IPS-NIHi11 (cell line): ENCODE data around the gene NCLN.
"Not testable (repeated sequence)": the region's sequence is repeated elsewhere in the genome, so short reads cannot be mapped to it uniquely, and the experiment has no call there.

Source experiments
- DNase-seq: peaks from one replicate; pipeline ENCODE4 v3.0.0; 2012; ENCODE audit warnings: mixed read lengths, low spot score

Gene NCLN

GRCh38 chr19:3198901-3199700 is 13.4 kb downstream of the NCLN start:
- DNase-seq: no peak

DNA sequence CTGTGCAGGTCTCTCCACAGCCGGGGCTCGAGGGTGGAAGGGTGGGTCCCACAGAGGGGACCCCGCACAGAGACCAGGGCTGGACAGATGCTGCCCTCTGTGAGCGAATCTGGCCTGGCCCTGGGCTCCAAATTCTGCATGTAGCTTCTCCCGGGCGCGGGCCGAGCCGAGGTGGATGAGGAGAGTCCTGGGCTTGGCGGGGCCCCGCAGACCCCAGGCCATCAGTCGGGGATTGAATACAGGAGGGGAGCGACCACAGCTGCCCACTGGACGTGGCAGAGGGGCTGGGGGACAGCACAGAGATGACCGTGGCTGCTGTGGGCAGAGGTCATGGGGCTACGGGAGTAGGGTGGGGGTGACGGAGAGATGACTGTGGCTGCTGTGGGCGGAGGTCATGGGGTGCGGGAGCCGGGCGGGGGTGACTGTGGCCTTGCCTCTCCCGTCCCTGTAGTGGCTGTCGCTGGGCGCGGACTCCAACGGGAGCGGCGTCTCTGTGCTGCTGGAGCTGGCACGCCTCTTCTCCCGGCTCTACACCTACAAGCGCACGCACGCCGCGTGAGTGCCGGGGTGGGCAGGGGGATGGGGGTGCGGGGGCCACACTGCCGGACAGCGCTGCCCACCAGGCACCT is 15.5 kb downstream of the NCLN start:
- DNase-seq: no peak

DNA sequence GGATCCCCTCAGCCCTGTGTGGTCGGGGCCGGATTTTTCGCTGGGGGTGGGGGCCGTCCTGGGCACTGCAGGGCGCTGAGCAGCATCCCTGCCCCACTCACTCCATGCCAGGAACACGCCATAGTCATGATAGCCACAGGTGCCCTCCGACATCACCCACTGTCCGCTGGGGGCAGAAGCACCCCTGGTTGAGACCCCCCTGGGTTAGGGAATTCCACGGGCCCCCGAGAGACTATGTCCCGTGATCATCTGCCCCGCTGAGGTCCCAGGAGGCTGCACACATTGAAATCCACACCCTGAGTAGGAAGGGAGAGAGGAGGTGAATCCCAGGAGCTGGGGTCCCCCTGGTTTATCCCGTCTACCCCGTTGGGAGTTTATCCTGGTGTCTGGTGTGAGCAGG is 16.2 kb downstream of the NCLN start:
- no peak for DNase-seq

GRCh38 chr19:3202346-3202745 is 16.6 kb downstream of the NCLN start:
- DNase-seq: no peak

DNA sequence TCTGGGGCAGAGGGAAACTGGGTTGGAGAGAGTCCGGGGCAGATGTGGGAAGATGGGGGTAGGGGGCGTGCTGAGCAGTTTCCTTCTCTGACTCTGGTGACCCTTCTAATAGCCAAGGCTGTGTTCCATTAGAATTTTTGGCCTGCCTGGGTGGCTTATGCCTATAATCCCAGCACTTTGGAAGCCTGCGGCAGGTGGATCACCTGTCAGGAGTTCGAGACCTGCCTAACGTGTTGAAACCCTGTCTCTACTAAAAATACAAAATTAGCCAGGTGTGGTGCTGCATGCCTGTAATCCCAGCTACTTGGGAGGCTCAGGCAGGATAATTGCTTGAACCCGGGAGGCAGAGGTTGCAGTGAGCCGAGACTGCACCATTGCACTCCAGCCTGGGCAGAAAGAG is 17.2 kb downstream of the NCLN start:
- DNase-seq: not testable (repeated sequence)

GRCh38 chr19:3203805-3204645 is 18.3 kb downstream of the NCLN start:
- DNase-seq: no peak

- no peak for DNase-seq
Observed at GRCh38 chr19:3204646-3205275, 19.0 kb downstream of the NCLN start.

- no peak for DNase-seq
Observed at GRCh38 chr19:3206216-3206953, 20.7 kb downstream of the NCLN start.

- peak; percentile 86 for DNase-seq
Observed at GRCh38 chr19:3207461-3208242, 21.9 kb downstream of the NCLN start.

- DNase-seq: no peak
Observed at GRCh38 chr19:3208317-3209207, 22.8 kb downstream of the NCLN start.

- peak; percentile 92 for DNase-seq
Observed at GRCh38 chr19:3210347-3211017, 24.8 kb downstream of the NCLN start.

DNA sequence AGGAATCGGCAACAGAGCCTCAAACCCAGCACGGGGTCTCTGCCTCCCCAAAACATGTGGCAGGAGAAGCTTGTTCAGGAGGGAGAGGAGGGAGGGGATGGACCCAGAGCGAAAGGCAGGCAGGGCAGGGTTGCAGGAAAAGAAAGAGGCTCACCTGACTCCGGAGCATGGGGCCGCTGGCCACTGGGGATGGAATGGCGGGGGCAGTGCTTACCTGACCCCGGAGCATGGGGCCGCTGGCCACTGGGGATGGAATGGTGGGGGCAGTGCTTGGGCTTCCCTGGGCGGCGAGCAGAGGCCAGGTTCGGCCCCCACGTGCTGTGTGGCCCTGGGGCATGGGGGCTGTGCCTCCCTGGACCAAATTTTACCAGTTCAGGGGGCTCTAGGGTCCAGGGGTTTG is 25.5 kb downstream of the NCLN start:
- no peak for DNase-seq

- no peak for DNase-seq
Observed at GRCh38 chr19:3213159-3213558, 27.4 kb downstream of the NCLN start.

DNA sequence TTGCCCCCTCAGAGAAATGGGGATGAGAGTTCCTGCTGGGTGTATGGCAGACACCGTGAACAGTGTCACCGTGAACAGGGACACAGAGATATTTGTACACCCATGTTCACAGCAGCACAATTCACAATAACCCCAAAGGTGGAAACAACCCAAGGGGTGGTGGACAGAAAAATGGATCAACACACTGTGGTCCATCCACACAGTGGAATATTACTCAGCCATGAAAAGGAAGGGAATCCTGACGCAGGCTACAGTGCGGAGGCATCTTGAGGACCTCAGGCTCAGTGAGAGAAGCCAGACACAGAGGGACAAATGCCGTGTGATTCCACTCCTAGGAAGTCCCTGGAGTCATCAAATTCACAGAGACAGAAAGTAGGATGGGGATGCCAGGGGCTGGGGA is 31.1 kb downstream of the NCLN start:
- DNase-seq: no peak

- DNase-seq: no peak
Observed at GRCh38 chr19:3220576-3220975, 34.8 kb downstream of the NCLN start.

GRCh38 chr19:3221576-3221975 is 35.8 kb downstream of the NCLN start:
- DNase-seq: not testable (repeated sequence)

DNA sequence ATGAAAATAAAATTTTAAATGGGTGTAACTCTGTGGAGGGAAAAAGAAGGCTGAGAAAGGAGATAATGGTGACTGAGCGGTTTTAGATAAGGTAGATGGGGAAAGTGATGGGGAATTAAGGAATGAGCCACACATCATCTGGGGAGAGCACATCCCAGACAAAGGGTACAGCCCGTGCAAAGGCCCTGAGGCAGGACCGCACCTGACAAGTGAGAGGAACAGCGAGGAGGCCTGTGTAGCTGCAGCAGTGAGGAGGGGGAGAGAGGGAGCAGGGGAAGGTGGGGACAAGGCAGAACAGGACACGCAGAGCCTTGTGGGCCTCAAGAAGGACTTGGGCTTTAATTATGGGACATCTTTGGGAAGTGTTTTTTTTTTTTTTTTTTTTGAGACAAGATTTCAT is 37.0 kb downstream of the NCLN start:
- no peak for DNase-seq

GRCh38 chr19:3224346-3225168 is 38.8 kb downstream of the NCLN start, which contains the start of gene CELF5:
Gene CELF5, plus strand, starts transcription at chr19:3224661. Its CDS starts 79 bp downstream, at chr19:3224740.
- peak; percentile 96 for DNase-seq
